ENCODE data around the gene RDM1.

GRCh38 chr17:35932586-35932985 is 2.0 kb upstream of the RDM1 start:
- TF ChIP-seq CTCF (IDR thresholded peaks at IDR 0.05; ENCODE audit: low read depth, low read length) (no peak), EZH2phosphoT487 (IDR thresholded peaks at IDR 0.05; ENCODE audit: low read depth) (no peak)
